GM10266 (cell line): ENCODE measurements around the gene PAMR1.

Source experiments
- DNase-seq: peaks from one replicate; pipeline ENCODE4 v3.0.0; 2012; ENCODE audit errors: extremely low spot score
- CTCF ChIP-seq: IDR thresholded peaks from 2 replicates; pipeline ENCODE4 v1.5.1; 2012; ENCODE audit warnings: mild to moderate bottlenecking, low read depth; ENCODE audit not compliant: control insufficient read depth, insufficient read depth; ENCODE audit errors: missing control alignments

Gene PAMR1

GRCh38 chr11:35563484-35564244, 38.2 kb upstream of the PAMR1 start:
- no peak for TF ChIP-seq CTCF

GRCh38 chr11:35559949-35560348, 34.5 kb upstream of the PAMR1 start:
- DNase-seq, result no peak
- TF ChIP-seq CTCF, result no peak

More at GRCh38 chr11:35563484-35564244, 38.2 kb upstream of the PAMR1 start:
- DNase-seq, result no peak

- TF ChIP-seq CTCF, result no peak
- DNase-seq, result no peak
These were observed 33.1 kb upstream of the PAMR1 start for GRCh38 chr11:35558513-35558912.

GRCh38 chr11:35555488-35555887, 30.1 kb upstream of the PAMR1 start:
- DNase-seq, result no peak
- TF ChIP-seq CTCF, result no peak

- TF ChIP-seq CTCF, result no peak
- DNase-seq, result no peak
These were observed 29.3 kb upstream of the PAMR1 start for GRCh38 chr11:35554491-35555437.

GRCh38 chr11:35553831-35554230, 28.4 kb upstream of the PAMR1 start:
- no peak for TF ChIP-seq CTCF
- DNase-seq, result no peak
